A549 (cell line): Measurements from ENCODE around the gene ATG10.

ENCODE experiments used
- CHD4 ChIP-seq: fragments of 200-600 bp; sonication (generic); IDR thresholded peaks from 2 replicates; pipeline ENCODE4 v1.6.1; 2016; ENCODE audit warnings: antibody characterized with exemption, mild to moderate bottlenecking, borderline replicate concordance
- EP300 ChIP-seq, 2 experiments: fragments of >200 bp; sonication (Bioruptor Twin); formaldehyde crosslinking; IDR thresholded peaks; 2 replicates in 1 of 2; 3 replicates in 1 of 2; pipeline ENCODE4 v1.6.1; 2016 to 2017
- MAFK ChIP-seq: fragments of 450-650 bp; IDR thresholded peaks from 2 replicates; pipeline ENCODE4 v1.6.1; 2014; ENCODE audit not compliant: partially characterized antibody
- RAD21 ChIP-seq, 2 experiments: fragments of >200 bp in 1 of 2; sonication (Bioruptor Twin) in 1 of 2; formaldehyde crosslinking in 1 of 2; IDR thresholded peaks in 1 of 2; conservative IDR thresholded peaks in 1 of 2; 2 replicates in 1 of 2; 3 replicates in 1 of 2; pipeline ENCODE4 v1.6.1; 2012 to 2018; ENCODE audit warnings: inconsistent platforms in 1 of 2
- SMC3 ChIP-seq: fragments of >200 bp; sonication (Bioruptor Twin); formaldehyde crosslinking; IDR thresholded peaks from 3 replicates; pipeline ENCODE4 v1.6.1; 2018; ENCODE audit warnings: inconsistent platforms

DNA sequence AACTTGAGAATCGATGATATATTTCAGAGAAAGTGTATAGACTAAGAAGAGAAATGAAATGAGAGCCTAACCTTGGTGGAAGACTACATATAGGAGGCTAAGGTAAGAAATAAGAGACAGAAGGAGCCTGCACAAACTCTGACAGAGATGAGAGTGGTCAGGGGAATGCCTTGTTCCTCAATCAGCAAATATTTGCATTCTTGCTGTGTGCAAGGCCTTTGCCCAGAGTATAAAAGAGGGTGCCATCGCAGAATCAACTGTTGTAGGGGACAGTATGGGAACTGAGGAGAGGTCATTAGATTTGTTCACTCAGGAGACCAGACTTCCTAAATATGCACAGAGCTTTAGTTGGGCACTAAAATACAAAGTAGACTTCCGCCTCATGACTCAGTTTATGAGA, 137.2 kb downstream of the ATG10 start:
- TF ChIP-seq CHD4 (no peak), SMC3 (no peak), RAD21 (conservative IDR thresholded peaks at IDR 0.05 in 1 of 2, IDR thresholded peaks at IDR 0.05 in 1 of 2) (no peak), EP300 (IDR thresholded peaks at IDR 0.05) (no peak), MAFK (no peak)
